Suprapubic skin (tissue), 4 donors: ENCODE data around the gene MRPS30.

Experiments
- EP300 ChIP-seq: sonication (generic); formaldehyde crosslinking; IDR thresholded peaks from one replicate; pipeline ENCODE4 v1.6.1; 2017; ENCODE audit warnings: antibody characterized with exemption
- POLR2A ChIP-seq, 2 donors: fragments of 450-650 bp; IDR thresholded peaks; one replicate each; pipeline ENCODE4 v1.6.1; 2017; ENCODE audit warnings: antibody characterized with exemption in 2 of 2, mild to moderate bottlenecking in 2 of 2, moderate library complexity in 2 of 2
- POLR2AphosphoS5 ChIP-seq, 3 donors: sonication (generic); formaldehyde crosslinking; IDR thresholded peaks; one replicate each; pipeline ENCODE4 v1.6.1; 2017; ENCODE audit warnings: antibody characterized with exemption in 3 of 3
- TF ChIP-seq, protein P1 (sequence below), 2 donors: fragments of 200-600 bp in 1 of 2; fragments of 450-650 bp in 1 of 2; sonication (generic) in 1 of 2; IDR thresholded peaks; one replicate each; pipeline ENCODE4 v1.5.1; 2016 to 2019; ENCODE audit warnings: antibody characterized with exemption in 2 of 2, mild to moderate bottlenecking in 1 of 2, moderate library complexity in 1 of 2

DNA sequence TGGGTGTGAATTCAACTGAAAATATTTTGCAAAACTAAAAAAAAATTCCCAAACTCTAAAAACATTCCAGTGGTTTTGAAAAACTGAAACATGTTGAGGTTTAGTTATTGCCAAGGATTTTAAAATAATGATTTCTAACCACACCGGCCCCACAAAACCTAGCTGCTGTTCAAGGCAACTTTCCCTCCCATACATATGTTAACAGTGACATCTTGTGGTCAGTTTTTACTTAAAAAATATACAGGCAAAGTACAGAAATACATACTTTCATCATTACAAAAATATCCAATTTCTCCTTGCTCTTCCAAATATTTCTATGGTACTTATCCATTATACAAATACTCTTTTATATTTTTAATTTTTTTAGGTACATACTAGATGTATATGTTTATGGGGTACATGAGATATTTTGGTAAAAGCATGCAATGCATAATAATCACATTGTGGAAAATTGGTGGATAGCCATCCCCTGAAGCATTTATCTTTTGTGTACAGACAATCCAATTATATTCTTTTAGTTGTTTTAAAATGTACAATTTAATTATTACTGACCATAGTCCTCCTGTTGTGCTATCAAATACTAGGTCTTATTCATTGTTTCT, 34.4 kb upstream of the MRPS30 start:
- TF ChIP-seq EP300 (no peak), POLR2AphosphoS5 (IDR thresholded peaks at IDR 0.05) (no peak), POLR2A (IDR thresholded peaks at IDR 0.05) (no peak)
- TF ChIP-seq, protein P1, sequence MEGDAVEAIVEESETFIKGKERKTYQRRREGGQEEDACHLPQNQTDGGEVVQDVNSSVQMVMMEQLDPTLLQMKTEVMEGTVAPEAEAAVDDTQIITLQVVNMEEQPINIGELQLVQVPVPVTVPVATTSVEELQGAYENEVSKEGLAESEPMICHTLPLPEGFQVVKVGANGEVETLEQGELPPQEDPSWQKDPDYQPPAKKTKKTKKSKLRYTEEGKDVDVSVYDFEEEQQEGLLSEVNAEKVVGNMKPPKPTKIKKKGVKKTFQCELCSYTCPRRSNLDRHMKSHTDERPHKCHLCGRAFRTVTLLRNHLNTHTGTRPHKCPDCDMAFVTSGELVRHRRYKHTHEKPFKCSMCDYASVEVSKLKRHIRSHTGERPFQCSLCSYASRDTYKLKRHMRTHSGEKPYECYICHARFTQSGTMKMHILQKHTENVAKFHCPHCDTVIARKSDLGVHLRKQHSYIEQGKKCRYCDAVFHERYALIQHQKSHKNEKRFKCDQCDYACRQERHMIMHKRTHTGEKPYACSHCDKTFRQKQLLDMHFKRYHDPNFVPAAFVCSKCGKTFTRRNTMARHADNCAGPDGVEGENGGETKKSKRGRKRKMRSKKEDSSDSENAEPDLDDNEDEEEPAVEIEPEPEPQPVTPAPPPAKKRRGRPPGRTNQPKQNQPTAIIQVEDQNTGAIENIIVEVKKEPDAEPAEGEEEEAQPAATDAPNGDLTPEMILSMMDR (IDR thresholded peaks at IDR 0.05): peak in 1 of 2 donors; percentile 12
